Suprapubic skin (tissue), 4 donors: ENCODE data around the gene RPL41. TPM values are rescaled to one million over a fixed set of nuclear protein-coding genes. Genes with fewer than 3 reads are reported as not detected.

Experiments
- DNase-seq, 2 donors: peaks; one replicate each; pipeline ENCODE4 v3.0.0-alpha.2; 2019; ENCODE audit warnings: low spot score in 2 of 2
- H3K27ac ChIP-seq: fragments of 200-600 bp; sonication (generic); one replicate; pipeline ENCODE4 v1.5.1; 2019
- H3K27me3 ChIP-seq: fragments of 200-600 bp; sonication (generic); one replicate; pipeline ENCODE4 v1.5.1; 2019
- H3K36me3 ChIP-seq: fragments of 200-600 bp; sonication (generic); one replicate; pipeline ENCODE4 v1.5.1; 2019
- H3K4me1 ChIP-seq: fragments of 200-600 bp; sonication (generic); one replicate; pipeline ENCODE4 v1.5.1; 2019
- H3K4me3 ChIP-seq: fragments of 200-600 bp; sonication (generic); one replicate; pipeline ENCODE4 v1.5.1; 2019; ENCODE audit warnings: mild to moderate bottlenecking
- H3K9me3 ChIP-seq: fragments of 200-600 bp; sonication (generic); one replicate; pipeline ENCODE4 v1.5.1; 2019
- EP300 ChIP-seq: sonication (generic); formaldehyde crosslinking; IDR thresholded peaks from one replicate; pipeline ENCODE4 v1.6.1; 2017; ENCODE audit warnings: antibody characterized with exemption
- POLR2A ChIP-seq, 2 donors: fragments of 450-650 bp; IDR thresholded peaks; one replicate each; pipeline ENCODE4 v1.6.1; 2017; ENCODE audit warnings: antibody characterized with exemption in 2 of 2, mild to moderate bottlenecking in 2 of 2, moderate library complexity in 2 of 2
- POLR2AphosphoS5 ChIP-seq, 3 donors: sonication (generic); formaldehyde crosslinking; IDR thresholded peaks; one replicate each; pipeline ENCODE4 v1.6.1; 2017; ENCODE audit warnings: antibody characterized with exemption in 3 of 3
- whole genome bisulfite sequencing: methylation state at CpG from one replicate; pipeline ENCODE4 v1.1.5; 2018; 5-methylcytosine and 5-hydroxymethylcytosine counted together
- total RNA-seq, 4 donors: library from RNA; depleted of rRNA; stranded (reverse); fragments of >200 nt; gene quantifications; one replicate each; pipeline ENCODE4 v1.1.0, GENCODE V29; 2016
- TF ChIP-seq, protein P1 (sequence below), 2 donors: fragments of 200-600 bp in 1 of 2; fragments of 450-650 bp in 1 of 2; sonication (generic) in 1 of 2; IDR thresholded peaks; one replicate each; pipeline ENCODE4 v1.5.1; 2016 to 2019; ENCODE audit warnings: antibody characterized with exemption in 2 of 2, mild to moderate bottlenecking in 1 of 2, moderate library complexity in 1 of 2

Gene RPL41
- total RNA-seq, 4 donors from 2014 or later: 2,523 to 6,346 (median 5,689) TPM

DNA sequence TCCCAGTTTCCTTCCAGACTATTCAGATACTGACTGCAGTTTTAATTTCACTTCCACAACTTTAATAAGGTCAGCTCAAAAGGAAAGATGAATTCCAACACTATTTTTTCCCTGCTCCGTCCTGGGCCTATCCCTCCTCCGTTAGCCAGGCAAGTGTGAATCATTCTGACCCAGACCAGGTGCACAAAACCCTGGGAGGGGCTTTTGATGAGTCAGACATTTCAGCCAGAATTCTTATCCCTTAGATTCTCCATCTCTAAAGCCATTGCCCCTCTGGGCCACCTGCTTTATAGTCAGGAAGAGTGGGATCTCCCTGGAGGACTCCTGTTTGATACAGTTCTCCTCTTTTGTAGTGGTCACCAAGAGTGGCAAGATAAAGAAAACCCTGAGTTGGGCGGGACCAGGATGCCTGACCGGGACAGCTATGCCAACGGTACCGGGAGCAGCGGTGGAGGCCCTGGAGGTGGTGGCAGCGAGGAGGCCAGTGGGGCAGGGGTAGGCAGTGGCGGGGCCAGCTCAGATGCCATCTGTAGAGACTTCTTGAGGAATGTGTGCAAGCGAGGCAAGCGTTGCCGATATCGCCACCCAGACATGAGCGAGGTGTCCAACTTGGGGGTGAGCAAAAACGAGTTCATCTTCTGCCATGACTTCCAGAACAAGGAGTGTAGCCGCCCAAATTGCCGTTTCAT lies 3.9 kb downstream of the RPL41 start:
- H3K4me3 ChIP-seq: no peak overlapping the region
- H3K36me3 ChIP-seq: peaks cover 13% of the 10 kb centered on the region
- WGBS: 87% methylated on average over 17 of the region's 17 CpGs
- TF ChIP-seq POLR2AphosphoS5 (IDR thresholded peaks at IDR 0.05) (no peak), POLR2A (IDR thresholded peaks at IDR 0.05) (no peak), EP300 (no peak)
- TF ChIP-seq, protein P1, sequence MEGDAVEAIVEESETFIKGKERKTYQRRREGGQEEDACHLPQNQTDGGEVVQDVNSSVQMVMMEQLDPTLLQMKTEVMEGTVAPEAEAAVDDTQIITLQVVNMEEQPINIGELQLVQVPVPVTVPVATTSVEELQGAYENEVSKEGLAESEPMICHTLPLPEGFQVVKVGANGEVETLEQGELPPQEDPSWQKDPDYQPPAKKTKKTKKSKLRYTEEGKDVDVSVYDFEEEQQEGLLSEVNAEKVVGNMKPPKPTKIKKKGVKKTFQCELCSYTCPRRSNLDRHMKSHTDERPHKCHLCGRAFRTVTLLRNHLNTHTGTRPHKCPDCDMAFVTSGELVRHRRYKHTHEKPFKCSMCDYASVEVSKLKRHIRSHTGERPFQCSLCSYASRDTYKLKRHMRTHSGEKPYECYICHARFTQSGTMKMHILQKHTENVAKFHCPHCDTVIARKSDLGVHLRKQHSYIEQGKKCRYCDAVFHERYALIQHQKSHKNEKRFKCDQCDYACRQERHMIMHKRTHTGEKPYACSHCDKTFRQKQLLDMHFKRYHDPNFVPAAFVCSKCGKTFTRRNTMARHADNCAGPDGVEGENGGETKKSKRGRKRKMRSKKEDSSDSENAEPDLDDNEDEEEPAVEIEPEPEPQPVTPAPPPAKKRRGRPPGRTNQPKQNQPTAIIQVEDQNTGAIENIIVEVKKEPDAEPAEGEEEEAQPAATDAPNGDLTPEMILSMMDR (IDR thresholded peaks at IDR 0.05): no peak
- peaks cover 32% of the 10 kb centered on the region for H3K4me1 ChIP-seq
- H3K27me3 ChIP-seq: no peaks in the 10 kb centered on the region
- peak in 1 of 2 donors; percentile 71 for DNase-seq
- H3K9me3 ChIP-seq: no peaks in the 10 kb centered on the region
- peak overlapping the region; percentile 42 for H3K27ac ChIP-seq

DNA sequence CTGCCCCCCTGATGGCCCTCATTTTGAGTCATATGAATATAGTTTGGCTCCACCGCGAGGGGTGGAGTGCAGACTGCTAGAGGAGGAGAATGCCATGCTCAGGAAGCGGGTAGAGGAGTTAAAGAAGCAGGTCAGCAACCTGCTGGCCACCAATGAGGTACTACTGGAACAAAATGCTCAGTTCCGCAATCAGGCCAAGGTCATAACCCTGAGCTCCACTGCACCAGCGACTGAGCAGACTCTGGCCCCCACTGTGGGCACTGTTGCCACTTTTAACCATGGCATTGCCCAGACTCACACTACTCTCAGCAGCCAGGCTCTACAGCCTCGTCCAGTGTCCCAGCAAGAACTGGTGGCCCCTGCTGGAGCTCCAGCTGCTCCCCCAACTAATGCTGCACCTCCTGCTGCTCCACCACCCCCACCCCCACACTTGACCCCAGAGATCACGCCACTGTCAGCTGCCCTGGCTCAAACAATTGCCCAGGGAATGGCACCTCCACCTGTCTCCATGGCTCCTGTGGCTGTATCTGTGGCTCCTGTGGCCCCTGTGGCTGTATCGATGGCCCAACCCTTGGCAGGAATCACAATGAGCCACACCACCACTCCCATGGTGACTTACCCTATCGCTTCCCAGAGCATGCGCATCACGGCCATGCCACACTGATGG lies 4.9 kb downstream of the RPL41 start:
- H3K36me3 ChIP-seq: peaks cover 13% of the 10 kb centered on the region
- 92% methylated on average over 7 of the region's 11 CpGs for WGBS
- H3K4me1 ChIP-seq: peaks cover 38% of the 10 kb centered on the region
- no peaks in the 10 kb centered on the region for H3K9me3 ChIP-seq
- DNase-seq: no peak
- no peak overlapping the region for H3K27ac ChIP-seq
- TF ChIP-seq POLR2A (IDR thresholded peaks at IDR 0.05) (no peak), EP300 (no peak), POLR2AphosphoS5 (IDR thresholded peaks at IDR 0.05) (no peak)
- TF ChIP-seq, protein P1 (IDR thresholded peaks at IDR 0.05): no peak
- no peaks in the 10 kb centered on the region for H3K27me3 ChIP-seq
- H3K4me3 ChIP-seq: no peak overlapping the region

DNA sequence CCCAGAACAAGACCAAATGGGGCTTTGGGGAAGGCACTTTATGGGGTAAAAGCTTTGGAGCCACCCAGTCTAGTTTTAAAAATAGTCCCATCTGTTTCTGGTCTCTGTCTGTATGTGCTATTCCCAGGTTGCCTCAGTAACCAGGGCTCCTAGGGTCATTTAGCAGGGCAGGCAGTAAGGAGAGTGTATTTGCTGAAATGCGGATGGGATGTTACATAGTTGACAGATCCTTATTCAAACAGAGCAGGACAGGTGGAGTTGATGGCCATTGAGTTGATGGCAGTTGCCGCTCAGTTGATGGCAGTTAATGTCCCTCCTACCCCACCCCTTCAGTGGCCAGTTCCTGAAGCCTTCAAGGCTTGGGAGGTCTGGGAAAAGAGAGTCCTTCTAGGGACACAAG lies 6.2 kb downstream of the RPL41 start:
- Histone ChIP-seq H3K9me3 (no peaks in the 10 kb centered on the region), H3K27ac (no peak overlapping the region), H3K4me1 (peaks cover 50% of the 10 kb centered on the region), H3K4me3 (no peak overlapping the region), H3K27me3 (no peaks in the 10 kb centered on the region), H3K36me3 (peaks cover 13% of the 10 kb centered on the region)
- TF ChIP-seq POLR2AphosphoS5 (IDR thresholded peaks at IDR 0.05) (no peak), POLR2A (IDR thresholded peaks at IDR 0.05) (no peak), EP300 (no peak)
- TF ChIP-seq, protein P1 (IDR thresholded peaks at IDR 0.05): no peak
- DNase-seq: no peak
- WGBS: 80% methylated on average over 2 of the region's 2 CpGs

DNA sequence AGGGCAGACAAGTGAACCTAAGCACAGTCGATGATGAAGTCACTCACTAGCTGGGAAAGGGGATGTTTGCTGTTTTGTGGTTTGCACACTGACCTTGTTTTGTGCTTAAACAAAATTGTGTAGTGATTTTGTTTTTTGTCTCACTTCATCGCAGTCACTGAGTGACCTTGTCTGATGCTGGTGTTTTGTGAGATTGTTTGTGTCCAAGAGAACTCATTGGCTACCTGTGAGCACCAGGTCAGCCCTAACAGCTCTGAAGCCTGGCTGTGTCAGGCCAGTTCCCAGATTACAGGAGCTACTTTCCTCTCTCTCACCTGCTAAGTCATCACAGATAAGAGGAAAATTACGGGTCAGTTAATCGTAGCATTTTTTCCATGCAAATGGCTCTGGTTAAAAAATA lies 7.7 kb downstream of the RPL41 start:
- TF ChIP-seq POLR2AphosphoS5 (IDR thresholded peaks at IDR 0.05) (no peak), EP300 (no peak)
- TF ChIP-seq, protein P1 (IDR thresholded peaks at IDR 0.05): no peak
- no peak overlapping the region for H3K27ac ChIP-seq
- H3K36me3 ChIP-seq: peaks cover 13% of the 10 kb centered on the region
- H3K27me3 ChIP-seq: no peaks in the 10 kb centered on the region
- no peak for DNase-seq
- WGBS: 86% methylated on average over 4 of the region's 4 CpGs
- H3K4me3 ChIP-seq: no peak overlapping the region
- peaks cover 41% of the 10 kb centered on the region for H3K4me1 ChIP-seq
- H3K9me3 ChIP-seq: no peaks in the 10 kb centered on the region

DNA sequence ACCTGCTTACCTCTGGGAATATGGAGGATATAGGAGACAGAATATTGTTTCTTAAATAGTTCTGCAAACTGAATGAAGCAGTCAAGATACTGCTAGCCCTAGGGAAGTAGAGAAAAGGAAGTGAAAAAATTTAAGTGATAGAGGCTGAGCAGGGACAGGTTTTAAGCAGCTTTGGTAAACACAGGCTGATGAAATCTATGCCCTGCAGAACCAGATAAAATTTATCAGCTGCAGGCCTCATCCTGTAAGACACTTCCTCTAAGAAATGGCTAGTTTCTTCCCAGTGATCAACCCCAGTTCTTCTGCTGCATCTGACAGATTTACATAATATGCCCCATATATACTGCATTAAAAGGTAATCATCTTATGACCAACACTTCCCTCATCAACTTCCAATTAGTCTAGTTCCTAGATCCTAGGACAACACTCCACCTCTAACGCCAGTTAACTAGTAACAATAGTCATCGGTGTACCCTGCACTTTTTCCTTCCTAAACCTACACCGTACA lies 10.4 kb downstream of the RPL41 start:
- Histone ChIP-seq H3K4me3 (peak overlapping the region; percentile 83), H3K9me3 (no peaks in the 10 kb centered on the region), H3K4me1 (peaks cover 35% of the 10 kb centered on the region), H3K36me3 (peaks cover 16% of the 10 kb centered on the region), H3K27me3 (no peaks in the 10 kb centered on the region), H3K27ac (peak overlapping the region; percentile 78)
- no peak for DNase-seq
- TF ChIP-seq POLR2AphosphoS5 (IDR thresholded peaks at IDR 0.05) (no peak), EP300 (no peak), POLR2A (IDR thresholded peaks at IDR 0.05) (no peak)
- TF ChIP-seq, protein P1 (IDR thresholded peaks at IDR 0.05): no peak
- 40% methylated on average over 3 of the region's 3 CpGs for WGBS
